Mesenteric fat pad (tissue), 1 donor: ENCODE results near the gene TP53INP2. TPM values are rescaled to one million over a fixed set of nuclear protein-coding genes. Genes with fewer than 3 reads are reported as not detected.
"Not testable (repeated sequence)": the region's sequence is repeated elsewhere in the genome, so short reads cannot be mapped to it uniquely, and the experiment has no call there.

Experiments used
- DNase-seq: peaks from one replicate; pipeline ENCODE4 v3.0.0-alpha.2; 2020; ENCODE audit warnings: low spot score
- long read RNA-seq: library from polyadenylated mRNA; unstranded; transcript quantifications from one replicate; pipeline ENCODE4 v2.0.0, GENCODE V29; 2020
- total RNA-seq: library from RNA; stranded (reverse); fragmentation: NEBNext Ultra II Directional; extraction: Animal tissue kit (Norgen Biotek cat#: 25700); gene quantifications from one replicate; pipeline ENCODE4 v1.2.1, GENCODE V29; 2021
- donor health status: DM: yes; HTN: yes; CAD: no.

The TP53INP2 gene, protein sequence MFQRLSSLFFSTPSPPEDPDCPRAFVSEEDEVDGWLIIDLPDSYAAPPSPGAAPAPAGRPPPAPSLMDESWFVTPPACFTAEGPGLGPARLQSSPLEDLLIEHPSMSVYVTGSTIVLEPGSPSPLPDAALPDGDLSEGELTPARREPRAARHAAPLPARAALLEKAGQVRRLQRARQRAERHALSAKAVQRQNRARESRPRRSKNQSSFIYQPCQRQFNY
- total RNA-seq = 16.8 TPM
- long read RNA-seq, partial matches to known transcripts = 11 of 11 reads
- long read RNA-seq, other reads (novel, unspliced or antisense) = 0 of 11 reads

DNA sequence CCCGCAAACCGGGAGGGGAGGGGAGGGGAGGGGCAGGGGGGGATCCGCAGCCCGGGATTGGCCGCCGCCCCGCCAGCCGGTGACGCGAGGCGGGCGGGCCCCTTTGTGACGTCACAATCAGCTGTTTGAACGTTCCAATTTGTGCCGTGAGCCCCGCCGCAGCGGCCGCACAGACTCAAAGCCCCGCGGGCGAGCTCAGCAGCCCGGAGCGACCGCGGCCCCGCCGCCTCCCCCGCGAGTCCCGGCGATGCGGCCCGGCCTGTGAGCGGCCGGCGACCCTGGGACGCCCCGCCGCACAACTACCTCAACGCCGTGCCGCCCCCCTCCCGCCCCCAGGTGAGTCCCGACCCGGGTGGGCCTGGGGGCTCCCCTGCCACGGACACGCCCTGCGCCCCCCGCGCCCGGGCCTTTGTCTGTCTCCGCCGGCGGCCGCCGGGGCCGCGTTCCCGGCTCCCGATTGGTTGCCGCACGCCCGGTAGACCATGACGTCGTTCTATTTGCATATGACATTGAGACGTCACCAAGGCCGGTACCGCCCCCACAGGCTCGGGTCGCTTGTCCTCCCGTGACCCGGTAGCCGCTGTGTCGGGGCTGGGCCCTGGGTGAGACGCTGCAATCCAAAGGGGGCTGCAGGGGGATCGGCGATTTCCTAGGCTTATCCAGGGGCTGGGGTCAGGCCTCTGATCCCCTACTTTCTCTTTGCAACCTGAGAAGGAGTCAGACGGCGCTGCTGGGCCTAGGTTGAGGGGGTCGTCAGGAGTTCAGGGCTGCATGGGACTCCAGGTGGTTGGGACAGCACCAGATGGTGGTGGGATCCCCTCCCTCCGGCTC is at the start of gene TP53INP2:
TSS of gene TP53INP2 (plus strand) at position 168 of the 831 bp plus-strand sequence. CDS start 4,396 bp downstream, outside the sequence.
- DNase-seq = peak; percentile 97

DNA sequence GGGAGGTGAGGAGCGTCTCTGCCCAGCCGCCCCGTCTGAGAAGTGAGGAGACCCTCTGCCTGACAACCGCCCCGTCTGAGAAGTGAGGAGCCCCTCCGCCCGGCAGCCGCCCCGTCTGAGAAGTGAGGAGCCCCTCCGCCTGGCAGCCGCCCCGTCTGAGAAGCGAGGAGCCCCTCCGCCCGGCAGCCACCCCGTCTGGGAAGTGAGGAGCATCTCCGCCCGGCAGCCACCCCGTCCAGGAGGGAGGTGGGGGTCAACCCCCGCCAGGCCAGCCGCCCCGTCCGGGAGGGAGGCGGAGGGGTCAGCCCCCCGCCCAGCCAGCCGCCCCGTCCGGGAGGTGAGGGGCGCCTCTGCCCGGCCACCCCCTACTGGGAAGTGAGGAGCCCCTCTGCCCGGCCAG is 45.5 kb upstream of the TP53INP2 start:
- not testable (repeated sequence) for DNase-seq

DNA sequence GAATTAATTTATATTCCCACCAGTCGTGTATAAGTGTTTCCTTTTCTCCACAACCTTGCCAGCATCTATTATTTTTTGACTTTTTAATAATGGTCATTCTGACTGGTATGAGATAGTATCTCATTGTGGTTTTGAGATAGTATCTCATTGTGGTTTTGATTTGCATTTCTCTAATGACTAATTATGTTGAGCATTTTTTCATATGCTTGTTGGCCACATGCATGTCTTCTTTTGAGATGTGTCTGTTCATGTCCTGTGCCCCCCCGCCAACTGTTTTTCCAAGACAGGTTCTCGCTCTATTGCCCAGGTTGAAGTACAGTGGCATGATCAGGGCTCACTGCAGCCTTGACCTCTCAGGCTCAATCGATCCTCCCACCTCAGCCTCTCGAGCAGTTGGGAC is 42.3 kb upstream of the TP53INP2 start:
- DNase-seq = not testable (repeated sequence)

DNA sequence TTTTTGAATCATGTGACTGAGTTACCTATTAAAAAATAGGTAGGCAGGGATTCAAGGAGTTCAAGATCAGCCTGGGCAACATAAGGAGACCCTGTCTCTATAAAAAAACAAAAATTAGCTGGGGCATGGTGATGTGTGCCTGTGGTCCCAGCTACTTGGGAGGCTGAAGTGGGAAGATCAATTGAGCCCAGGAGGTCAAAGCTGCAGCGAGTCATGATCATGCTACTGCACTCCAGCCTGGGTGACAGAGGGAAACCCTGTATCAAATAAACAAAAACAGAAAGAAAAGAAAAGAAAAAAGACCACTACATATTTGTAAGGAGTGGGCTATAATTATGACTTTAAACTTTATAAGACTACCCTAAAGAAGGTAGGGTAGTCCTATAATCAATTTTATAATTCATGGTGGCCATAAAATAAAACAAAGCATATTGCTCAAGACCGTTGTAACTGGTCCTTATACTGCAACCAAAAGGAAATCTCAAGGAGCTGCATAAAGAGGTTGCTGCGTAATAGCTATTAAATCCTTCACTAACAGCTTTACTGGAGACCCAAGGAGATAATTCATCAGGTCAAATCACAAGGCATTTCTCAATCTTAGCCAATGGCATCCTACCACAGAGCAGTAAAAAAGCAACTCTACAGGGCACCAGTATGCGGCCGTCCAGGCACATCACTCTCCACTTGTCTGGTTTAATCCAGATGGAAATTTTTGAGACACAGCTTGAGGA is 40.8 kb upstream of the TP53INP2 start:
- DNase-seq = no peak

DNA sequence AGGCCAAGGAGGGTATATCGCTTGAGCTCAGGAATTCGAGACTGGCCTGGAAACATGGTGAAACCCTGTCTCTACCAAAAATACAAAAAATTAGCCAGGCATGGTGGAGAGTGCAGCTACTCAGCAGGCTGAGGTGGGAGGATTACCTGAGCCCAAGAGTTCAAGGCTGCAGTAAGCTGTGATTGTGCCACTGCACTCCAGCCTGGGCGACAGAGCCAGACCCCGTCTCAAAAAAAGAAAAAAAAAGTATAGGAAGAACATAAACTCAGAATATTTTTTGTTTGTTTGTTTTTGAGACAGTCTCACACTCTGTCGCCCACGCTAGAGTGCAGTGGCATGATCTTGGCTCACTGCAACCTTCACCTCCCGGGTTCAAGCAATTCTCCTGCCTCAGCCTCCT is 39.4 kb upstream of the TP53INP2 start:
- DNase-seq = not testable (repeated sequence)

DNA sequence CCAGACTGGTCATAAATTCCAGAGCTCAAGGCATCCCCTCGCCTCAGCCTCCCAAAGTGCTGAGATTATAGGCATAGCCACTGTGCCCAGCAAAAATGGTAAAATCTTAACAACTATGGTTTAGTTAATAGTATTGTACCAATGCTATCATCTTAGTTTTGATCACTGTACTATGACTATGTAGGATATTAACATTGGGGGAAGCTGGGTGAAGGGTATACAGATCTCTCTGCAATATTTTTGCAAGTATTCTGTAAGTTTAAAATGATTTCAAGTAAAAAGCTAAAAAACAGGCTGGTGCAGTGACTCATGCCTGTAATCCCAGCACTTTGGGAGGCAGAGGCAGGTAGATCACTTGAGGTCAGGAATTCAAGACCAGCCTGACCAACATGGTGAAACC is 35.0 kb upstream of the TP53INP2 start:
- no peak for DNase-seq

DNA sequence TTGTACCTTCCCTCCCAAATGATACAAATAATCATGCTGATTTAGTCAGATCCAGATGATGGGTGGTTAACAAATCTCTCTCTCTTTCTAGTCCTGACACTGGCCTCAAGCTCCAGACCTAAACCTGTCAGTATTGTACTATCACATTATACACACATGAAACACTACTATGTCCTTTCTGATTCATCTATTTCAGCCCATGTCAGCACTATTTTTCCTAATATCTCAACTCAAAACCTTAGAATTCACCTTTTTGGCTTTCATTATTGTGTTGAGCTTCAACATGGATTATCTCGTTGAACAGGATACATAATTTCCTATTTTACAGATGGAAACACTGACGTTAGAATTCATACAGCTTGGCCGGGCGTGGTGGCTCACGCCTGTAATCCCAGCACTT is 30.7 kb upstream of the TP53INP2 start:
- no peak for DNase-seq

DNA sequence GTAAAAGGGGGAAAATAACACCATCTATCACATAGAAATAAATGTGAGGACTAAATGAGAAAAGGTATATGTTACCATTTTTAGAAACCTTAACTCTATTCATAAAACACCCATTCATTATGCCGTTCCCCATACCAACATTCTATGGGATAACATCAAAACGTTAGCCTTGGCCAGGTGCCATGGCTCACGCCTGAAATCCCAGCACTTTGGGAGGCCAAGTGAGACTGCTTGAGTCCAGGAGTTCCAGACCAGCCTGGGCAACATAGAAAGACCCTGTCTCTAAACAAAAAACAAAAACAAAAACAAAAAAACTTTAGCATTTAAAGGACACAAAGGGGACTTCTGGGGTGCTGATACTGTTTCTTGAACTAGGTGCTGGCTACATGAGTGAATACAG is 28.6 kb upstream of the TP53INP2 start:
- no peak for DNase-seq

DNA sequence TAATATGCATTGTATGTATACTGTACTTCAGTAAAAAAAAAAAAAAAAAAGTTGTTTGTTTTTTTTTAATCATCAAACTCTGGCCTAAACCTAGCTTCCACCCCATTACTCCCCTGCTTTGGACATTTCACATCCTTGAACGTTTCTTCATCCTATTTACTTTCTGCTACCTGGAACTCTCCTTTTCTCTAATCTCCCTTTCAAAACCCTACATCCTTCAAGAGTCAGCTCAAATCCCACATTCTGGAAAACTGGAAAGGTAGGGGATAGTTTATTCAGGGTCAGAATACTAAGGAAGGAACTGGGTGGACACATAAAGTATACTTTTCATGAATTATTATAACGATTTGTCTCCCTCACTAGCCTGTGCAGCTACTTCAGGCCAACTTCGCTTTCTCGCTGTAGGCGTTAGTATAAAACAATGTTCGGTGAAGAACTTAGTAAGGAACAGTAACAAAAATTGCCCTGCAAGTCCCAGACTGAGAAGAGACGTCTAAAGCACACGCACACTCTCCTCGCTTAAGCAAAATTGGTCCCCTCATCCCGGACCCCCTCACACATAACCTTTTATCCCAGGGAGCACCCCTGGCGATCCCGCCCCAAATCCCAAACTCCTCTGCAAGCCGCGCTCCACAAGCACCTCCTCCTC is 28.0 kb upstream of the TP53INP2 start:
- DNase-seq = no peak

DNA sequence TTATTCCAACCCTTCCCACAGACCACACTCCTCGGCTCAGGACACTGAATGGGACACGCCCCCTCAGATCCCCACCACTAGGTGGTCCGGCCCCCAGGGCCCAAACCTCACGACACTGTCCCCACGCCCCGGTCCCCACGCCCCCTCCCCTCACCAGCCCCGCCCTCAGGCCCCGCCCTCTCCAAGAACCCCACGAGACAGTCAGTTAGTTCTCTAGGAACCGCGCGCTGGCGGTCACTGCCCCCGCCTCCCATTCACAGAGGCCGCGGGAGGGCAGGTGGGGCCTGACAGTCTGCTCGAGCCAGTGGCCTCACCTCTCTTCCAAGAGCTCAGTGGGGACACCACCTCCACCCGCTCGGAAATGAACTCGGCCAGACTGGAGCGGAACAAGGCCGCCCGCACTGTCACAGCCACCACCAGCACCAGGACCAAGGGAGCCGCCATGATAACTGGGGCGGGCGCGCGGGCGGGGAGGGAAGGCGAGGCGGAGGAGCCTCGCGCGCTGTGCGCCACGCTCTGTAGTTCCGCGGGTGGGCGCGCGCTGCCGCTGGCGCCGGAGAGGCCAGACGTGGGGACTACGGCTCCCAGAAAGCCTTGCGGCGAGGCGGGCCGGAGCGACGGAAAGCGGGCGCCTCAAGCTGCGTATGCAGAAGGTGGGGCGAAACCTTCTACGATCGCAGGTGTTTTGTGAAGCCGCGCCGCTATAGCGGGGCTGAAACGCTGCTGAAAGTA is 27.3 kb upstream of the TP53INP2 start, which contains the start of gene PIGU:
TSS of gene PIGU (minus strand) at position 451 of the 732 bp plus-strand sequence. CDS start at position 444, 7 bp downstream.
- DNase-seq = peak; percentile 99

DNA sequence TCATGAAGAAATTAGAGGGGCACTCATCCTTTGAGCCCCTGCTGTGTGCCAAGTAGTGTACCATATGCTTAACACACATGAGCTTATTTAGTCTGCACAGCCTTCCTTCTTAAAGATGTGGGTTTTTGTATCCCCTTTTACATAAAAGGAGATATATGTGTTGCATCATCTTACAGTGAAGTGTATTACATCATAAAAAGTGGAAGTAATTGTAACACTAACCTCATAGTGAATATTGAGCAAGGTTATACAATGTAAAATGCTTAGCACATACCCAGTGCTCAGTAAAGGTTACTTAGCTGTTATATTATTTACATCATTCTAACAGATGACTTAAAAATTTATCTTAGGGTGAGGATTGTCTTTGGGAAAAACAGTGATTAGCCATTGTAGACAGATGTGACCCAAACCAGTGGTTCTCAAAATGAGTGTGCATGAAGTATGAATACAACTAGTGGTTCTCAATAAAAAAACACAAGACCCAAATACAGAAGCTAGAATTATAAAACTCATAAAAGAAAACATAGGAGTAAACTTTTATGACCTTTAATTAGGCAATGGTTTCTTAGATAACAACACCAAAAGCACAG is 23.5 kb upstream of the TP53INP2 start:
- DNase-seq = no peak

DNA sequence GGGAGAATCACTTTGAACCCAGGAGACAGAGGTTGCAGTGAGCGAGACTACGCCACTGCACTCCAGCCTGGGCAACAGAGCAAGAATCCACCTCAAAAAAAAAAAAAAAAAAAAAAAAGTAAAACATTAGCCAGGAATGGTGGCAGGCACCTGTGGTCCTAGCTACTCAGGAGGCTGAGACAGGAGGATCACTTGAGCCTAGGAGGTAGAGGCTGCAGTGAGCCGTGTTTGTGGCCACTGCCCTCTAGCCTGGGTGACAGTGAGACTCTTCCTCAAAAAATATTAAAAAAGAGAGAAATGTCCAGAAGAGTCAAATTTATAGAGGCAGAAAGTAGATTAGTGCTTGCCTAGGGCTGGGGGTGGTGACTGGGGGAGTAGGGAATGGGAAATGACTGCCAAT is 20.5 kb upstream of the TP53INP2 start:
- no peak for DNase-seq

DNA sequence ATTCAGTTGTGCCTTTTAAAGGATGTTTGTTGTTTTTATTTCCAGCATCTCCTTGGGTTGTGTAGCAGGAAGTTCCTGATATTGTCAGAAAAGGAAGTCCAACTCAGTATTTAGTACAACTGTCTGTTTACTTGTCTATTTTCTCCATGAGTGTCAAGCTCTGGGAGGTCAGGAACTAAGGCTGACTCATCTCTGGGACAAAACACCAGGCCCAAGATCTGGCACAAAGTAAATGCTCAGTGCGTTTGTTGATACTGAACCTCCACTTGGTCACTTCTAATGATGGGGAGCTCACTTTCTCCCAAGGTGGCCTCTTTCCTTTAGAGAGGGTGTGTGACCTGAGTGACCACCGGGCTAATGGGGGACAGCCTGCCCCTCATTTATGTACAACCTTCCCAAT is 14.7 kb upstream of the TP53INP2 start:
- no peak for DNase-seq

DNA sequence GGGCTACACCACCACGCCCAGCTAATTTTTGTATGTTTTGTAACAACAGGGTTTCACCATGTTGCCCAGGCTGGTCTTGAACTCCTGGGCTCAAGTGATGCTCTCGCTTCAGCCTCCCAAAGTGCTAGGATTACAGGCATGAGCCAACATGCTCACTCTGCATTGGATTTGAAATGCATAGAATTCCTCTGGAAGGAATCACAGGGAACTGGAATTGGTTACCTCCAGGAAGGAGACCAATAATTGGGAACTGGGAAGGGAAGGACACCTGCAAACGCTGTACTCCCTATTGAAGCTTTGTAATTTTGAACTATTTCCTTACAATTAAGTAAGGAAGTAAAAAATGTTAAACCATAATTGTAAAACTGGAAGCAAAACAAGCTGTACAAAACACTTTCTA is 12.3 kb upstream of the TP53INP2 start:
- DNase-seq = no peak

DNA sequence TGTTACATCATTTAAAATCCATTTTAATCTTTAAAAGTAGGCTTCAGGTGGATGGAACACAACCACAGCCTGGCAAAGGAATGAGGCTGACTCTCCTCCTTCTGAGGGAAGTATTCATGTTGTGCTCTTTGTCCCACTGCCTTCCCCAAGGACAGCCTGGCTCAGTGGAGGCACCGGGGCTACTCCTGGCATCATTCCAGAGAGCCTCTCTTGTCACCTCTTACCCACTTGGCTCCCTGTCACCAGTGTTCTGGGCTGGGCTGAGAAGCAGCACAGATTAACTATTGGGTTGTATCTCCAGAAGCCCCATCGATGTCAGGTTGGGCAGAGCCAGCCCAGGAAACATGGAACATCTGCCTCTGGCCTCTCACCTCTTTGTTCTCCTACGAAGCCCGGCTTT is 10.7 kb upstream of the TP53INP2 start:
- DNase-seq = no peak

DNA sequence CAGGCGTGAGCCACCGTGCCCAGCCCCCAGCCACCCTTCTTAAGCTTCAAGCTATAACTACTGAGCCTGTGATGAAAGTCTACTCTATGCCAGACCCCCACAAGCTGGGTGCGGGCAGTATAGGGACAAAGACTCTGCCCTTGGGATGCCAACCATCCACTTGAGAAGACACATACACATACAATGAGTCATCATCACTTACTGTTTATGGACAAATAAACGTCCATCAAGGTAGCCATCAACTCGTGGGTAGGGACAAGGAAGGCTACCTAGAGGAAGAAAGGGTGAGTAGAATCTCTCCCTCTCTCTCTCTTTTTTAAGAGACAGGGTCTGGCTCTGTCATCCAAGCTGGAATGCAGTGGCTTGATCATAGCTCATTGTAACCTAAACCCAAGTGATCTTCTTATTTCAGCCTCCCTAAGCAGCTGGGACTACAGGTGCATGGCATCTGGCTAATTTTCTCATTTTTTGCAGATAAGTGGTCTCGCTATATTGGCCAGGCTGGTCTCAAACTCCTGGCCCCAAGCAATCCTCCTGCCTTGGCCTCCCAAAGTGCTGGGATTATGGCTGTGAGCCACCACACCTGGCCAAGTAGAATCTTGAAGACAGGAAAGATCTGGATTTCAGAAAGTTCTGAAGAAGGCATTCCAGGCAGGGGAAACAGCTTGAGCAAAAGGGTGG is 2.6 kb upstream of the TP53INP2 start:
- DNase-seq = no peak

DNA sequence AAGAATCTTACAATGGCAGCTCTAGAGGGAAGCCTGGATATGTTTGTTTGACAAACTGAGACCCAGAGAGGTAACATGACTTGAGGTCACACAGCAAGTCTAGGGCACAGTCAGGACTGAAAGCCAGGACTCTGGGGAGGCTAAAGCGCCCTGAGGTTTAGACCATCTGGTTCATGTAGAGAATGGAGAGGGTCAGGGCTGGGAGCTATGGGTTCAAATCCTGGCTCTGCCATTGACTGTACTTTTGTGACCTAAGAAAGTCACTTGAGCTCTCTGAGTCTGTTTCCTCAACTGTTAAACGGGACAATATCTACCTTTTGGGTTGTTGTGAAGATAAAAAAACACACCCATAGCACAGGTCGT is 1.1 kb upstream of the TP53INP2 start:
- no peak for DNase-seq

DNA sequence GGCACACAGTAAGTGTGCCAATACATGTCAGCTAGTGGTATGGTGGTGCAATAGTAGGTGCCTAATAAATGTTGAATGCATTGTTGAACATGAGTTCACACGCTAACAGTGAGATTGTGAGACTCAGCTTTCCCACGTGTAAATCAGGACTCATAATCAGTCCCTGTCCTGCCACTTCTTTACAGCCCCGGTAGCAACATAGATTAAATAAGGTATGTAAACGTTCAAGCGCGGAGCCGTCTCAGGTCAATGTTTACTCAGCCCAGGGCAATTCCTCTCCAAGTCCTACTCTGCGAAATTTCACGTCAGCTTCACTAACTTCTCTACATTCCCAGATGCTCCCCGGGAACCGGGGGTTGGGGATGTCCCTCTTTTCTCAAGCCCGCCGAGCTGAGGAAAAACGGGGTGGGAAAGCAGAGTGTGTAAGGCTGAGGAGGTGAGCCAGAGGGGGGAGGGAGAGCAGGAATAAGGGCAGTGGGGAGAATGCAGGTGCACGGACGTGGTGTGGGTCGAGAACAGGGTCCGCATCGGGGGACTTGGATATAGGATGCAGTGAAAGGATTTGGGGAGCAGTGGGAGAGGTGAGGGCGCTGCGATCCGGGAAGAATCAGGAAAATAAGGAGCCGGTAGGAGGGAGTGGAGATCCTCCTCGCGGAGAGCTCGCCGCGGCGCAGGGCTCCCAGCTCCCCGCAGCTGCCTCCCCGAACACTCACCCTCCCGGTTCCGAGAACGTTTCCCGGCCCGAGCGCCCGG is 544 bp upstream of the TP53INP2 start:
- DNase-seq = no peak

DNA sequence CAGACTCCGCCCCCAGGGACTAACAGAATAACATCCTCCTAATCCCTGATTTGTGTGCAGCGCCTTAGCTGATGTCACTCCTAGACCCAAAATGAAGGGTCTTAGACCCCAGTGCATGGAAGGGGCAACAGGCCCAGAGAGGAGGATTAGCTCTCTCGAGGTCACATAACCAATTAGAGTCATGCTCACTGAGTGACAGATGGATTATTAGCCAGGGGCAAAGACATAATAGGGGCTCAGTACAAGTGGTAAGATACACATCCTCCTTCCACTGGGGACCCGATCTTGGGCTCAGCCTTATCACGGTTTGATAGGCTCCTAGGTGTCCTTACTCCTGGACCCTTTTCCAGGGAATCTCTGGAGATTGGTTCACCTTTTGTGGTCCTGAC is 858 bp downstream of the TP53INP2 start:
- no peak for DNase-seq
